GDM1 (cell line): ENCODE results near the gene OSGEP.
"Not testable (repeated sequence)": the region's sequence is repeated elsewhere in the genome, so short reads cannot be mapped to it uniquely, and the experiment has no call there.

Source experiments
- DNase-seq: peaks from one replicate; lab custom pipeline; 2025; lab: John Stamatoyannopoulos, UW

OSGEP gene

GRCh38 chr14:20469890-20470602 is 15.4 kb upstream of the OSGEP start:
- peak; percentile 66 for DNase-seq

- DNase-seq, result peak; percentile 83
Measured at GRCh38 chr14:20469242-20469889, 14.8 kb upstream of the OSGEP start, which contains the start of gene PNP. TSS of gene PNP (plus strand) at chr14:20469406. CDS start at chr14:20469525, 119 bp downstream.

- DNase-seq, result no peak
Measured at GRCh38 chr14:20468764-20469241, 14.2 kb upstream of the OSGEP start.

- DNase-seq, result peak; percentile 100
Measured at GRCh38 chr14:20461225-20462141, 6.9 kb upstream of the OSGEP start, which contains the start of gene PIP4P1. TSS of gene PIP4P1 (minus strand) at chr14:20461434. CDS start at chr14:20461325, 109 bp downstream.

GRCh38 chr14:20460458-20461224 is 6.0 kb upstream of the OSGEP start:
- no peak for DNase-seq

- DNase-seq, result no peak
Measured at GRCh38 chr14:20458031-20458789, 3.6 kb upstream of the OSGEP start.

GRCh38 chr14:20456971-20457370 is 2.4 kb upstream of the OSGEP start:
- no peak for DNase-seq

- DNase-seq, result no peak
Measured at GRCh38 chr14:20455355-20456300, 1.0 kb upstream of the OSGEP start.

GRCh38 chr14:20452831-20453230 is 1.8 kb downstream of the OSGEP start:
- not testable (repeated sequence) for DNase-seq

GRCh38 chr14:20446889-20447288 is 7.7 kb downstream of the OSGEP start:
- no peak for DNase-seq

GRCh38 chr14:20443650-20444049 is 11.0 kb downstream of the OSGEP start:
- not testable (repeated sequence) for DNase-seq

- DNase-seq, result peak; percentile 73
Measured at GRCh38 chr14:20441461-20441860, 13.2 kb downstream of the OSGEP start.

GRCh38 chr14:20440882-20441281 is 13.7 kb downstream of the OSGEP start:
- DNase-seq, result peak; percentile 61

GRCh38 chr14:20440465-20440864 is 14.1 kb downstream of the OSGEP start:
- DNase-seq, result no peak

GRCh38 chr14:20438664-20439063 is 15.9 kb downstream of the OSGEP start:
- DNase-seq, result no peak

GRCh38 chr14:20436363-20436755 is 18.3 kb downstream of the OSGEP start:
- DNase-seq, result no peak

GRCh38 chr14:20435582-20436362 is 18.8 kb downstream of the OSGEP start, which contains the start of gene KLHL33:
TSS of gene KLHL33 (minus strand) at chr14:20436166. CDS start at chr14:20435811, 355 bp downstream.
- no peak for DNase-seq
